ENCODE results near the gene MSH6. TPM values are rescaled to one million over a fixed set of nuclear protein-coding genes. Genes with fewer than 3 reads are reported as not detected.
A peak's percentile ranks its signal among the peaks of the same experiment; 100 is the strongest.

MSH6 gene
- total and polyA plus RNA-seq, 2 of the 13 experiments (the other 11 are each of a cell fraction or from before 2014, with no cell fraction given): 20.8 to 113 TPM

DNA sequence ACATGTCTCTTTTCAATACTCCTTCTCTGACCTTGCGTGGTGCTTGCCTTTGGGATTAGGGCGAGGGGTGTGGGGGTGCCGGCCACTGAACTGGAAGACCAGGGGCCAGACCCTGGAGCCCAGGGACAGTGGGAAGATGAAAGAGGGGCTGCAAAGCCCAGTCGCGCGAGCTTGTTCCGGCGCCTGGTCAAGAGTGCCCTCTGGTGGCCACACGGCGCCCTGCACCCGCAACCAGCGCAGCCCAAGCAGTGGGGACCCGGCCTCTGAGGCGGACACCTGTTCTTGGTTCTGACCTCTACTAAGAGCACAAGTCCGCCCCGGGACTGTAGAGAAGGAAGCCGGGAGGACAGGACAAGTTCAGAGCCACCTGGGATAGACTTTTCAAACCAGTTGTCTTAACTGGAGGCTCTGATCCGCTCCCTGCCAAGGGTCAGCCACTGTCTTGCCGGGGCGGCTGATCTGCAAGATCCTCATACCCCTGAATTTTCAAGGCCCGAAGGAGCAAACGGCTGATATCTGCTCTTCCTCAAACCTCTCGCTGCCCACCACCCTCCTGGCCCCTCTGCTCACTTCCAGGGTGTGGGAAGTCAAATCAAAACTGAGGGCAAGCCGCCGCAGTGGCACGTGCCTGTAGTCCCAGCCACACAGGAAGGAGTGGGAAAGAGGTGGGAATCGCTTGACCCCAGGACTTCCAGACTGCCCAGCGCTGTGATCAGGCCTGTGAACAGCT is 14.9 kb upstream of the MSH6 start (continued):
- TF ChIP-seq ZBTB25 (CRISPR knock-in tag; IDR thresholded peaks at IDR 0.05): peak; percentile 41; the same call in 1 of the 2 replicates
- peak in 1 of 2 experiments; percentile 86; a peak in 2 of 4 replicates for TF ChIP-seq HMGXB4 (CRISPR knock-in tag; IDR thresholded peaks at IDR 0.05; ENCODE audit: borderline replicate concordance in 1 of 2, low read depth in 1 of 2)
- no peak for TF ChIP-seq MIER3 (CRISPR knock-in tag; IDR thresholded peaks at IDR 0.05; ENCODE audit: borderline replicate concordance)
- no peak for TF ChIP-seq RERE (CRISPR knock-in tag; IDR thresholded peaks at IDR 0.05; ENCODE audit: low read depth)
- TF ChIP-seq CC2D1A (CRISPR knock-in tag; IDR thresholded peaks at IDR 0.05): no peak
- TF ChIP-seq KDM3A (CRISPR knock-in tag; IDR thresholded peaks at IDR 0.05; ENCODE audit: low read depth): 0 out of 2 replicates have a peak, but pooled peaks have one; percentile 28
- no peak for TF ChIP-seq PRPF4 (IDR thresholded peaks at IDR 0.05; ENCODE audit: low read depth, low read length, poor library complexity, severe bottlenecking)
- TF ChIP-seq BHLHE40 (IDR thresholded peaks at IDR 0.05; ENCODE audit: low read length): peak; percentile 59; the same call in 1 of the 2 replicates
- peak; percentile 84 for TF ChIP-seq ZNF781 (CRISPR knock-in tag; IDR thresholded peaks at IDR 0.05; ENCODE audit: borderline replicate concordance, not compliant biosample characterization)
- no peak for TF ChIP-seq PAXIP1 (CRISPR knock-in tag; conservative IDR thresholded peaks at IDR 0.05)
- no peak for TF ChIP-seq FOSL1 (CRISPR knock-in tag; IDR thresholded peaks at IDR 0.05; ENCODE audit: borderline replicate concordance)
- no peak for TF ChIP-seq CENPX (CRISPR knock-in tag; IDR thresholded peaks at IDR 0.05)
- TF ChIP-seq, protein P1, sequence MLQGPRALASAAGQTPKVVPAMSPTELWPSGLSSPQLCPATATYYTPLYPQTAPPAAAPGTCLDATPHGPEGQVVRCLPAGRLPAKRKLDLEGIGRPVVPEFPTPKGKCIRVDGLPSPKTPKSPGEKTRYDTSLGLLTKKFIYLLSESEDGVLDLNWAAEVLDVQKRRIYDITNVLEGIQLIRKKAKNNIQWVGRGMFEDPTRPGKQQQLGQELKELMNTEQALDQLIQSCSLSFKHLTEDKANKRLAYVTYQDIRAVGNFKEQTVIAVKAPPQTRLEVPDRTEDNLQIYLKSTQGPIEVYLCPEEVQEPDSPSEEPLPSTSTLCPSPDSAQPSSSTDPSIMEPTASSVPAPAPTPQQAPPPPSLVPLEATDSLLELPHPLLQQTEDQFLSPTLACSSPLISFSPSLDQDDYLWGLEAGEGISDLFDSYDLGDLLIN (CRISPR knock-in tag; IDR thresholded peaks at IDR 0.05; ENCODE audit: borderline replicate concordance): no peak
- TF ChIP-seq SMAD9 (CRISPR knock-in tag; IDR thresholded peaks at IDR 0.05): no peak
